Kidney (tissue), 14 donors: ENCODE measurements around the gene MPRIP. TPM values are rescaled to one million over a fixed set of nuclear protein-coding genes. Genes with fewer than 3 reads are reported as not detected.
A peak's percentile ranks its signal among the peaks of the same experiment; 100 is the strongest.

Source experiments
- DNase-seq, 5 donors: peaks; one replicate each; pipeline ENCODE4 v3.0.0-alpha.2; 2013 to 2020
- FAIRE-seq: peaks from 2 replicates; lab custom pipeline; 2012; peaks lifted over from hg19 to GRCh38; lab: Jason Lieb, UNC
- H3K27ac ChIP-seq, 2 donors: one replicate each; pipeline ENCODE4 v1.7.0; 2013; ENCODE audit warnings: low read depth in 2 of 2, low read length in 2 of 2, inconsistent platforms in 1 of 2
- H3K27me3 ChIP-seq: one replicate; pipeline ENCODE4 v1.7.1; 2013; ENCODE audit warnings: low read length, inconsistent platforms; ENCODE audit not compliant: control insufficient read depth, insufficient read depth
- H3K36me3 ChIP-seq, 3 donors: one replicate each; pipeline versions ENCODE4 v1.7.0 to v1.7.1; 2013; ENCODE audit warnings: low read length in 3 of 3, control low read depth in 1 of 3, inconsistent platforms in 1 of 3; ENCODE audit not compliant: insufficient read depth in 3 of 3, control insufficient read depth in 2 of 3
- H3K4me1 ChIP-seq, 3 donors: one replicate each; pipeline versions ENCODE4 v1.7.0 to v1.7.1; 2013; ENCODE audit warnings: low read length in 3 of 3, inconsistent platforms in 1 of 3, low read depth in 1 of 3; ENCODE audit not compliant: control insufficient read depth in 2 of 3, insufficient read depth in 2 of 3
- H3K4me3 ChIP-seq, 3 donors: one replicate each; pipeline versions ENCODE4 v1.7.0 to v1.8.1; 2013; ENCODE audit warnings: low read length in 3 of 3, control low read depth in 1 of 3, inconsistent platforms in 1 of 3
- H3K9ac ChIP-seq, 3 donors: one replicate each; pipeline versions ENCODE4 v1.7.0 to v1.7.1; 2013; ENCODE audit warnings: low read length in 3 of 3, control low read depth in 1 of 3, inconsistent platforms in 1 of 3
- H3K9me3 ChIP-seq, 3 donors: one replicate each; pipeline versions ENCODE4 v1.7.0 to v1.7.1; 2013; ENCODE audit warnings: low read length in 3 of 3, control low read depth in 1 of 3, inconsistent platforms in 1 of 3; ENCODE audit not compliant: control insufficient read depth in 2 of 3, insufficient read depth in 1 of 3
- CTCF ChIP-seq: IDR thresholded peaks from 3 replicates; pipeline ENCODE4 v1.5.1; 2012; ENCODE audit warnings: mild to moderate bottlenecking, moderate library complexity, borderline replicate concordance; ENCODE audit not compliant: insufficient read depth; ENCODE audit errors: extremely low read depth
- intact Hi-C: fragments of 100-400 bp; cut with DNase I; formaldehyde crosslinking; loops from one replicate; pipeline ENCODE4 v1.11.1; 2022
- polyA plus RNA-seq: library from polyadenylated mRNA; stranded (reverse); fragments of 350-450 nt; fragmentation: Illumina TruSeq; extraction: RNeasy Lipid Tissue Mini Kit (QIAGEN cat#74804); gene quantifications from one replicate; pipeline ENCODE4 v1.2.3, GENCODE V29; 2014; ENCODE audit warnings: low read depth, low replicate concordance; ENCODE audit not compliant: insufficient read depth
- total RNA-seq: library from RNA; stranded (reverse); fragmentation: NEBNext Ultra II Directional; extraction: Animal tissue kit (Norgen Biotek cat#: 25700); gene quantifications from one replicate; pipeline ENCODE4 v1.2.1, GENCODE V29; 2021
- donor health status: control.
- donor health status: control.
- donor health status: control.
- donor health status: control.
- donor health status: control.
- donor health status: DM: yes; HTN: yes; CAD: no.
- donor health status: Normal renal cell carcinoma (clear cell type).

Gene MPRIP
- total and polyA plus RNA-seq, 2 donors from 2014 or later = 120 to 250 TPM

GRCh38 chr17:17017343-17018014, 24.8 kb upstream of the MPRIP start:
- H3K27me3 ChIP-seq = no peaks in the 10 kb centered on the region
- FAIRE-seq (no peak), DNase-seq (no peak)
- TF ChIP-seq CTCF = no peak
- H3K27ac ChIP-seq = no peak overlapping the region
- peaks cover 0 to 11% (median 0%) of the 10 kb centered on the region in 3 donors for H3K4me1 ChIP-seq
- H3K9me3 ChIP-seq = no peaks in the 10 kb centered on the region
- no peak overlapping the region for H3K9ac ChIP-seq
- H3K36me3 ChIP-seq = no peaks in the 10 kb centered on the region
- H3K4me3 ChIP-seq = no peak overlapping the region
- intact Hi-C loops = no loop called here

- no peaks in the 10 kb centered on the region for H3K27me3 ChIP-seq
- DNase-seq = peak in 1 of 5 donors; percentile 73
- H3K36me3 ChIP-seq = no peaks in the 10 kb centered on the region
- FAIRE-seq = no peak
- H3K4me1 ChIP-seq = peaks cover 0 to 11% (median 0%) of the 10 kb centered on the region in 3 donors
- no peak for TF ChIP-seq CTCF
- H3K27ac ChIP-seq = peak overlapping the region; percentile 39 to 59
- H3K9me3 ChIP-seq = no peaks in the 10 kb centered on the region
- no peak overlapping the region for H3K4me3 ChIP-seq
- H3K9ac ChIP-seq = no peak overlapping the region
- intact Hi-C loops = no loop called here
Measured at GRCh38 chr17:17018021-17018441, 24.2 kb upstream of the MPRIP start.

GRCh38 chr17:17018612-17019429, 23.4 kb upstream of the MPRIP start:
- Histone ChIP-seq H3K4me1 (peaks cover 0 to 11% (median 0%) of the 10 kb centered on the region in 3 donors), H3K9me3 (no peaks in the 10 kb centered on the region), H3K4me3 (no peak overlapping the region), H3K36me3 (no peaks in the 10 kb centered on the region), H3K9ac (no peak overlapping the region), H3K27me3 (no peaks in the 10 kb centered on the region), H3K27ac (peak overlapping the region; percentile 39 to 60)
- DNase-seq = peak; percentile 75 to 91 (median 76)
- no peak for FAIRE-seq
- intact Hi-C loops = no loop called here
- TF ChIP-seq CTCF = no peak
